Ishikawa (cell line): ENCODE measurements around the gene BCL2L13.

ENCODE experiments used
- EP300 ChIP-seq: IDR thresholded peaks from 2 replicates; pipeline ENCODE4 v1.6.1; 2012; ENCODE audit warnings: borderline replicate concordance
- FOXM1 ChIP-seq: IDR thresholded peaks from 2 replicates; pipeline ENCODE4 v1.6.1; 2012; ENCODE audit warnings: low read depth, borderline replicate concordance
- RAD21 ChIP-seq: IDR thresholded peaks from 2 replicates; pipeline ENCODE4 v1.6.1; 2012; ENCODE audit warnings: low read depth
- TEAD4 ChIP-seq: IDR thresholded peaks from 2 replicates; pipeline ENCODE4 v1.6.1; 2012

DNA sequence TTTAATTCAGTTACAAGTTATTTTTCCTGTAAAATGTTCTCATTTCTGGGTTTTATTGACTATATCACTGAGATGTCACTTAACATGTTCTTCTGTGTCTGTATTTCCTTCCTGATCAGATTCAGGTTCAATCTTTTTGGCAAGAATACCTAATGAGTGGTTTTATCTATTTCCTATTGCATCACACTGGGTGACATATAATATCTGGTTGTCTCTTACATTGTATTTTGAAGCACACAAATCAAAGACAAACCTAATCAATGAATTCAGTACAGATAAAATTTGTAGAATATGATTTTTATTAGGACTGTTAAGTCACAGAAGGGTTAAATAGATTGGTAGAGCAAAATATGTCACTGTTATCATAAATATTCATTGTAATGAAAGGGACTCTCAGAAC, 60.4 kb downstream of the BCL2L13 start:
- no peak for TF ChIP-seq EP300
- TF ChIP-seq FOXM1, result no peak
- TF ChIP-seq TEAD4, result no peak
- no peak for TF ChIP-seq RAD21
